Measurements from ENCODE around the gene SORCS1.

The SORCS1 gene

GRCh38 chr10:106908225-106908624 lies 256.3 kb downstream of the SORCS1 start:
- no peak for DNase-seq (ENCODE audit: low read depth)
- no peak overlapping the region for H3K4me3 ChIP-seq (ENCODE audit: low read length)
- TF ChIP-seq, protein P1, sequence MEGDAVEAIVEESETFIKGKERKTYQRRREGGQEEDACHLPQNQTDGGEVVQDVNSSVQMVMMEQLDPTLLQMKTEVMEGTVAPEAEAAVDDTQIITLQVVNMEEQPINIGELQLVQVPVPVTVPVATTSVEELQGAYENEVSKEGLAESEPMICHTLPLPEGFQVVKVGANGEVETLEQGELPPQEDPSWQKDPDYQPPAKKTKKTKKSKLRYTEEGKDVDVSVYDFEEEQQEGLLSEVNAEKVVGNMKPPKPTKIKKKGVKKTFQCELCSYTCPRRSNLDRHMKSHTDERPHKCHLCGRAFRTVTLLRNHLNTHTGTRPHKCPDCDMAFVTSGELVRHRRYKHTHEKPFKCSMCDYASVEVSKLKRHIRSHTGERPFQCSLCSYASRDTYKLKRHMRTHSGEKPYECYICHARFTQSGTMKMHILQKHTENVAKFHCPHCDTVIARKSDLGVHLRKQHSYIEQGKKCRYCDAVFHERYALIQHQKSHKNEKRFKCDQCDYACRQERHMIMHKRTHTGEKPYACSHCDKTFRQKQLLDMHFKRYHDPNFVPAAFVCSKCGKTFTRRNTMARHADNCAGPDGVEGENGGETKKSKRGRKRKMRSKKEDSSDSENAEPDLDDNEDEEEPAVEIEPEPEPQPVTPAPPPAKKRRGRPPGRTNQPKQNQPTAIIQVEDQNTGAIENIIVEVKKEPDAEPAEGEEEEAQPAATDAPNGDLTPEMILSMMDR (conservative IDR thresholded peaks at IDR 0.05; ENCODE audit: low read depth, low read length) = no peak

DNA sequence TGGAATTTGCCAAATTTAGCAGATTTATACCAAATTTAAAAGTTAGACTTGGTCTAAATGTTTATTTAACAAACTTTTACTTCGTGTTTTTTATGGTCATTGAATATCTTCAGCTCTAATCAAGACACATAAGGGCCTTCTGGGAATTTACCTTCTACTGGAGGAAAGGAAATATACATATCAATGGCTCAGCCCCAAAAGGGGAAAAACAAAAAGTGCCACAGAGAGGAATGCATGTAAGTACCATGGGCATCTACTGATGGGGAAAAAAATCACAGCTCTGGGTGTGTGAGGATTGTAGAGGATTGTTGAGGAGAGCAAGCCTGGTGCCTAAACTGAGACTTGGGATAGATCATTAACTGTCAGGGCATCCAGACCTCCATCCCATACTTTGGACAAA lies 260.3 kb downstream of the SORCS1 start:
- H3K4me3 ChIP-seq (ENCODE audit: low read length) = no peak overlapping the region
- no peak for DNase-seq (ENCODE audit: low read depth)
- TF ChIP-seq, protein P1 (conservative IDR thresholded peaks at IDR 0.05; ENCODE audit: low read depth, low read length) = no peak

- no peak for DNase-seq (ENCODE audit: low read depth)
- H3K4me3 ChIP-seq (ENCODE audit: low read length) = no peak overlapping the region
- TF ChIP-seq, protein P1 (conservative IDR thresholded peaks at IDR 0.05; ENCODE audit: low read depth, low read length) = no peak
Measured at GRCh38 chr10:106903180-106903579, 261.3 kb downstream of the SORCS1 start.

- no peak for DNase-seq (ENCODE audit: low read depth)
- no peak overlapping the region for H3K4me3 ChIP-seq (ENCODE audit: low read length)
- TF ChIP-seq, protein P1 (conservative IDR thresholded peaks at IDR 0.05; ENCODE audit: low read depth, low read length) = no peak
Measured at GRCh38 chr10:106900016-106900652, 264.4 kb downstream of the SORCS1 start.

DNA sequence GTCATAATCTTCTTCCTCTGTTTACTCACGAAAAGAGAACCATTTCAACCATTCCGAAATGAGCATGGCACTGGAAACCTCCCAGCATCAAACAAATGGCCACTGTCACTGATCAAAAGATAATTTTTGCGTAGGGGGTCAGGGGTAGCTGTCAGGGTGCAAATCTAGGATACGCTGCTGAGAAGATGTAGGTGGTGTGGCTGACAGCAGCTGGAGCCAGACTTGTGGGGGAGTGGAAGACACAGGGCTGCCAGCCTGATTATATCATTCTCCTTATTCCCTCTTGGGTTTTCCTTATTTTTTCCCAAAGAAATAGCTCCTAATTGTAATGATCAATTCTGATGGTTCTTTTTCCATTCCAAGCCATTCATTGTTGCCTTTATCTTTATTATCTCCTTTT lies 266.1 kb downstream of the SORCS1 start:
- DNase-seq (ENCODE audit: low read depth) = no peak
- H3K4me3 ChIP-seq (ENCODE audit: low read length) = no peak overlapping the region
- TF ChIP-seq, protein P1 (conservative IDR thresholded peaks at IDR 0.05; ENCODE audit: low read depth, low read length) = no peak

GRCh38 chr10:106897719-106898118 lies 266.8 kb downstream of the SORCS1 start:
- no peak overlapping the region for H3K4me3 ChIP-seq (ENCODE audit: low read length)
- DNase-seq (ENCODE audit: low read depth) = no peak
- TF ChIP-seq, protein P1 (conservative IDR thresholded peaks at IDR 0.05; ENCODE audit: low read depth, low read length) = no peak

- H3K4me3 ChIP-seq (ENCODE audit: low read length) = no peak overlapping the region
- TF ChIP-seq, protein P1 (conservative IDR thresholded peaks at IDR 0.05; ENCODE audit: low read depth, low read length) = no peak
- DNase-seq (ENCODE audit: low read depth) = no peak
Measured at GRCh38 chr10:106894692-106895091, 269.8 kb downstream of the SORCS1 start.

Data from retinal pigment epithelial cell (primary cell).